Pons (tissue), 1 donor: Measurements from ENCODE around the gene RTP1.

Experiments
- DNase-seq: peaks from one replicate; pipeline ENCODE4 v3.0.0-alpha.2; 2016; ENCODE audit warnings: low spot score

RTP1 gene

DNA sequence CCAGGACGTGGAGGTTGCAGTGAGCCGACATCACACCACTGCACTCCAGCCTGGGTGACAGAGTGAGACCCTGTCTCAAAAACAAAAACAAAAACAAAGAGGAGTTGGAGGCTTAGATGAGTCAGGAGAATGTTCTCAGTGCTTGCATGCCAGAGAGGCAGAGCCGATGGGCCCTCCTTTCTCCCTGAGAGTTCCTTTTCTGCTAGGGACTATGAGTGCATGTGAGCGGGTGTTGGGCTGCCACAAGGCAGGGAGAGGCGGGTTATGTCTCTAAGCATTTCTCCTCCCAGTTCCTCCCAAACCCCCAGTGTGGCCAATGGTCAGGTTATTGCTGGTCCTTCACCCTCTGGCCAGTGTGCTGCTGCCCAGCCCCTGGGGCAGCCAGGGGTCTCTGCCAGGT, 45.1 kb downstream of the RTP1 start:
- no peak for DNase-seq

DNA sequence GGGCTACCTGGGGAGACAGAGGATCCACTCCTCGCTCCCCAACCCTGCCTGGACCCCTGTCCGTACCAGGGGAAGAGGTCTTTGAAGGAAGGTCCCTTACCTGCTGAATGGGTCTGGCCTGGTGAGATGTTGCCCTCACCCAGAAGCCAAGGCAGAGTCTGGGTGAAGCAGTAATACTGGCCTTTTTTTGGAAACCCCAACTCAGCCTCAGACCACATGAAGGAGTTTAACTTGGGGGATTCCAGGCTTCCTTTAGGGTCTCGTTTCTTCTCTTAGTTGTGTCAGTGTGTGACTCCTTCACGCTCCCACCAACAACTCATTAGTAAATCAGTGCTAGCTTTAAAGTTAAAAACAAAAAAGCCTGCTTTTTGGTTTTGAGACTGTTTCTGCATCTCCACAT, 45.6 kb downstream of the RTP1 start:
- no peak for DNase-seq

DNA sequence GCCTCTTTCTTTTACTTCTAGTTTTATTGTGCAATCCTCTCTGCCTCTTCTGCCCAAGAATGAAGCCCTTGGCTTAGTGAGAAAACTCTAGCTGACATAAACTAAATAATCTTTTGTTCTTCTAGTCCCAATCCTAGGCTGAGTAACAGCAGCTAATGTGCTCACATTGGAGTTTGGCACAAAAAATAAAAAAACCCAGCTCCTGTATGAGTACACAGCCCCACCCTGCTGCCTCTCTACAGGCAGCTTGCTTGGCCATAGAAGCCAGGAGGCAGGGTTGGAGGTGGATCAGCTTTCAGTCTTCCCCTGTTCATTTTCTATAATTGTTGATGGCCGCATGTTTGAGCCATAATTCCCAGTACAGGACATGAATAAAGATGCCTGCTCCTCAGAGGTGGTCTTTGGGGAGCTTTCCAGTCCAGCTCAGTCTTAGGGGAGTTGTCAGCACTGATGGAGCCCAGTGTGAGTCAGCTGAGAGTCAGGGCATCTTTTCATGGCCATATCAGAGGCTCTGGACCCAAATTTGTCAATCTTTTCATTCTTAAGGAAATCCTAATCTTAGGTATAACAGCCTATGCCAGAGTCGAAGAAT, 46.7 kb downstream of the RTP1 start:
- DNase-seq: no peak

DNA sequence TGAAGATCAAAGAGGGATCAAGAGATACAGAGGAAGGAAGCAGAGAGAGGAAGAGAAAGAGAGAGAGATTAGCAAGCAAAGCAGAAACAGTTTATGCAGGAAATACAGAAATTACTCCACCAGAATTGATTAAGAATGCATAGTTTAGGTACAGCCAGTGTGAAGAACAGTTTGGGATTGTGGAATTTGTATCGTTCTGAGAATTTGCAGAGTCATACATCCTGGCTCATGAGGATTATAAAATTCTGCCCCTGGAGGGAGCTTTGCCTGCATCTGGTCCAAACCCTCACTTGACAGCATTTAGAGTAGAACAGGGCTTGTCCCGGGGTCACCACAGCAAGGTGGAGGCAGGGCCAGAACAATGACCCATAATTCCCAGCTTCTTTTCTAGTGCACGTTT, 50.1 kb downstream of the RTP1 start:
- no peak for DNase-seq
